Hepatocyte (in vitro differentiated cells): ENCODE measurements around the gene TOM1L1.

ENCODE experiments used
- CTCF ChIP-seq: fragments of 200-600 bp; sonication (generic); IDR thresholded peaks from 2 replicates; pipeline ENCODE4 v1.5.1; 2016; ENCODE audit warnings: antibody characterized with exemption, mild to moderate bottlenecking; ENCODE audit not compliant: poor library complexity
- EZH2 ChIP-seq: fragments of 200-600 bp; sonication (generic); IDR thresholded peaks from 2 replicates; pipeline ENCODE4 v1.6.1; 2016; ENCODE audit warnings: antibody characterized with exemption, mild to moderate bottlenecking, borderline replicate concordance
- EZH2phosphoT487 ChIP-seq: fragments of 200-600 bp; sonication (generic); IDR thresholded peaks from one replicate; pipeline ENCODE4 v1.6.1; 2018; ENCODE audit warnings: antibody characterized with exemption, mild to moderate bottlenecking, low read depth, moderate library complexity; ENCODE audit not compliant: unreplicated experiment, severe bottlenecking

- TF ChIP-seq CTCF = no peak
- no peak for TF ChIP-seq EZH2
- no peak for TF ChIP-seq EZH2phosphoT487
Observed at GRCh38 chr17:54860617-54861470, 39.8 kb upstream of the TOM1L1 start.
